ENCODE results near the gene PIAS3.

Gene PIAS3

DNA sequence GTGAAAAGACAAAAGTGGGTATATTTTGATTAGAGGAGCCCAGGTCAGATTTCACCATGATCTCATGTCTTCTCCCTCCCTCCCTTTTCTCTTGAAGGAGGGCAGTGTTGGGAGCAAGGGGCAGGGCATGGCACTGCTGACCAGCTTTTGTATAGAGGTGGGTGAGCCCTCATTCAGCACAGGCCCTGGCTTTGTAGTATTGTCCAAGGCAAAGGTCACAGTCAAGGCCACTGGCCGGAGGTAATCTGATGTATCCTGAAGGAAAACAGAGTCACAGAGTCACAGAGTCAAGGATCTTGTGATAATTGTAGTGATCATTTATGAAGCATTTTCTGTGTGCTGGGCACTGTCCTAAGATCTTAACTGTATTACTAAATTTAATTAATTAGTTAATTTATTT is 39.1 kb upstream of the PIAS3 start:
- no peak overlapping the region for H3K4me2 ChIP-seq (ENCODE audit: low read length)
- no peak overlapping the region for H3K27ac ChIP-seq (ENCODE audit: low read depth, low read length)
- no peak overlapping the region for H3K56ac ChIP-seq (ENCODE audit: low read length)
- no peak overlapping the region for H4K8ac ChIP-seq (ENCODE audit: low read depth, low read length)
- H3K4me3 ChIP-seq (ENCODE audit: low read length) = no peak overlapping the region
- no peak overlapping the region for H2BK120ac ChIP-seq (ENCODE audit: low read depth, low read length)
- H3K23ac ChIP-seq (ENCODE audit: low read length) = no peak overlapping the region
- no CpG with 5 or more reads among the region's 1 CpG for WGBS (ENCODE audit: extremely low coverage, insufficient coverage, low lambda C conversion rate)
- no peak overlapping the region for H2AK5ac ChIP-seq (ENCODE audit: low read length)
- no peak overlapping the region for H4K5ac ChIP-seq (ENCODE audit: low read length)
- H3K9ac ChIP-seq (ENCODE audit: low read length) = no peak overlapping the region
- no peak overlapping the region for H3K18ac ChIP-seq (ENCODE audit: low read length)
- H2BK15ac ChIP-seq (replicated peaks; ENCODE audit: low read depth) = no peak overlapping the region
- H2BK5ac ChIP-seq (ENCODE audit: low read length) = no peak overlapping the region
- no peak for DNase-seq
- H3K27me3 ChIP-seq (ENCODE audit: insufficient read depth, low read length, poor library complexity) = no peaks in the 10 kb centered on the region
- no peaks in the 10 kb centered on the region for H3K4me1 ChIP-seq (ENCODE audit: control insufficient read depth, low read depth, low read length)
- H3K79me2 ChIP-seq (ENCODE audit: control insufficient read depth, insufficient read depth, low read length) = no peaks in the 10 kb centered on the region
- H3K36me3 ChIP-seq (ENCODE audit: control insufficient read depth, insufficient read depth, low read length) = no peaks in the 10 kb centered on the region
- H3K79me1 ChIP-seq (ENCODE audit: low read length) = no peaks in the 10 kb centered on the region
- H3K4ac ChIP-seq (ENCODE audit: low read depth, low read length) = no peak overlapping the region

DNA sequence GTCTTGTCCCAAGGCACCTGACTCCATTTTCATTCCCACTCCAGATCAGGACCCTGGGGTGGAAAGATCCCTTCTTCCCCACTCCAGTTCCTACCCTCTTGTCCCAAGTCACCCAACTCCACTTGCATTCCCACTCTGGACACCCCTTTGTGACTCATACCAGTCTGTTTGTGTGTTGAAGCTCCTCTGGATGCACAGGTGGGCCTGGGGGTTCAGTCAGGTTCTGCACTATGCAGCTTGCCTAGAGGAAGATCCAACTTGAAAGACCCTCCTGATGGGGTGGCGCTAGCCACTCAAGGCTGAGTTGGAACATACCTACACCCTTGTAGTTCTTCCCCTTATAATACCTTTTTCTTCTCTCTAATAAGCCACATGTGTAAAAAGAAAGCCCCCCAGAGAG is 36.6 kb upstream of the PIAS3 start:
- Histone ChIP-seq H3K4me3 (ENCODE audit: low read length) (no peak overlapping the region), H3K27me3 (ENCODE audit: insufficient read depth, low read length, poor library complexity) (no peaks in the 10 kb centered on the region), H2BK120ac (ENCODE audit: low read depth, low read length) (no peak overlapping the region), H2AK5ac (ENCODE audit: low read length) (no peak overlapping the region), H3K9ac (ENCODE audit: low read length) (no peak overlapping the region), H3K79me1 (ENCODE audit: low read length) (no peaks in the 10 kb centered on the region), H3K27ac (ENCODE audit: low read depth, low read length) (no peak overlapping the region), H4K5ac (ENCODE audit: low read length) (no peak overlapping the region), H2BK15ac (replicated peaks; ENCODE audit: low read depth) (no peak overlapping the region), H3K23ac (ENCODE audit: low read length) (no peak overlapping the region), H3K4me1 (ENCODE audit: control insufficient read depth, low read depth, low read length) (peaks cover 4% of the 10 kb centered on the region), H3K4me2 (ENCODE audit: low read length) (no peak overlapping the region), H3K79me2 (ENCODE audit: control insufficient read depth, insufficient read depth, low read length) (no peaks in the 10 kb centered on the region), H3K4ac (ENCODE audit: low read depth, low read length) (no peak overlapping the region), H3K36me3 (ENCODE audit: control insufficient read depth, insufficient read depth, low read length) (no peaks in the 10 kb centered on the region), H2BK5ac (ENCODE audit: low read length) (no peak overlapping the region), H4K8ac (ENCODE audit: low read depth, low read length) (no peak overlapping the region), H3K18ac (ENCODE audit: low read length) (no peak overlapping the region), H3K56ac (ENCODE audit: low read length) (no peak overlapping the region)
- DNase-seq = no peak
- WGBS (ENCODE audit: extremely low coverage, insufficient coverage, low lambda C conversion rate) = no CpG with 5 or more reads among the region's 1 CpG

DNA sequence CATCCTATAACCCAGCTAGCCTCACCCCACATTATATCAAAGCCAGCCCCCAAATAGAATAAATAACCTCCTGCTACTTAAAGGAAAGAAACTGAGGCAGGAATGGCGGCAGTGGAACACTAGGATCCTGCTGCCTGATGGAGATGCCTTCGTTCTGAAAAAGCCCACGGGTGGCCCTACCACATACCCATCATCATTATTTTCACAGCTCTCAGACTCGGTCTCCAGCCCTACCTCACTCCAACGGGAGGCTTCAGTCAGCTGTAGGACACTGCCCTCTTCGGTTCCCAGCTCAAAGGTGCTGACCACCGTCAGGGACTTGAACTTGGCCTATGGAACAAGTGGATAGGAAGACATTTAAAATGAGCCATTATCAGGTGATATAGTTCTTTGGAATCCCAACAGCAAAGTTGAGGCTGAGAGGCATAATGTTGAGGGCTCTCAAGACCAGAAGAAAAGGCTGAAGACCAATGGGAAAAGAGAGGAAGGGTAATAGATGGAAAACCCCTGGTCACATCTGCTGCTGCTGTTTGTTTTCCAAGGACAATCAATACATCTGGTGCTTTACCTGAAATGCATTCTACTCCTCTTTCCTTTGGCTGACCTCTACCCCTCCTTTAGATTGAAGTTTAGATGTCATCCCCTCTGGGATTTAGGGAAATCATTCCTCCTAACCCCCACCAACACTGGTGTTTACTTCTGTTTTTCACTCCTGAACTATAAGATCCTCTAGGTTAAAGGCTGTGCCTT is 34.6 kb upstream of the PIAS3 start:
- no peak overlapping the region for H2BK5ac ChIP-seq (ENCODE audit: low read length)
- H2AK5ac ChIP-seq (ENCODE audit: low read length) = no peak overlapping the region
- H3K27me3 ChIP-seq (ENCODE audit: insufficient read depth, low read length, poor library complexity) = no peaks in the 10 kb centered on the region
- H3K4me3 ChIP-seq (ENCODE audit: low read length) = no peak overlapping the region
- no peaks in the 10 kb centered on the region for H3K79me2 ChIP-seq (ENCODE audit: control insufficient read depth, insufficient read depth, low read length)
- H3K4me2 ChIP-seq (ENCODE audit: low read length) = no peak overlapping the region
- H3K36me3 ChIP-seq (ENCODE audit: control insufficient read depth, insufficient read depth, low read length) = no peaks in the 10 kb centered on the region
- H4K8ac ChIP-seq (ENCODE audit: low read depth, low read length) = no peak overlapping the region
- no peak overlapping the region for H4K5ac ChIP-seq (ENCODE audit: low read length)
- no peaks in the 10 kb centered on the region for H3K79me1 ChIP-seq (ENCODE audit: low read length)
- no peak overlapping the region for H3K23ac ChIP-seq (ENCODE audit: low read length)
- peaks cover 4% of the 10 kb centered on the region for H3K4me1 ChIP-seq (ENCODE audit: control insufficient read depth, low read depth, low read length)
- no peak overlapping the region for H3K18ac ChIP-seq (ENCODE audit: low read length)
- no CpG with 5 or more reads among the region's 7 CpGs for WGBS (ENCODE audit: extremely low coverage, insufficient coverage, low lambda C conversion rate)
- H3K9ac ChIP-seq (ENCODE audit: low read length) = no peak overlapping the region
- DNase-seq = no peak
- no peak overlapping the region for H2BK120ac ChIP-seq (ENCODE audit: low read depth, low read length)
- H2BK15ac ChIP-seq (replicated peaks; ENCODE audit: low read depth) = no peak overlapping the region
- H3K56ac ChIP-seq (ENCODE audit: low read length) = no peak overlapping the region
- H3K27ac ChIP-seq (ENCODE audit: low read depth, low read length) = no peak overlapping the region
- H3K4ac ChIP-seq (ENCODE audit: low read depth, low read length) = no peak overlapping the region

DNA sequence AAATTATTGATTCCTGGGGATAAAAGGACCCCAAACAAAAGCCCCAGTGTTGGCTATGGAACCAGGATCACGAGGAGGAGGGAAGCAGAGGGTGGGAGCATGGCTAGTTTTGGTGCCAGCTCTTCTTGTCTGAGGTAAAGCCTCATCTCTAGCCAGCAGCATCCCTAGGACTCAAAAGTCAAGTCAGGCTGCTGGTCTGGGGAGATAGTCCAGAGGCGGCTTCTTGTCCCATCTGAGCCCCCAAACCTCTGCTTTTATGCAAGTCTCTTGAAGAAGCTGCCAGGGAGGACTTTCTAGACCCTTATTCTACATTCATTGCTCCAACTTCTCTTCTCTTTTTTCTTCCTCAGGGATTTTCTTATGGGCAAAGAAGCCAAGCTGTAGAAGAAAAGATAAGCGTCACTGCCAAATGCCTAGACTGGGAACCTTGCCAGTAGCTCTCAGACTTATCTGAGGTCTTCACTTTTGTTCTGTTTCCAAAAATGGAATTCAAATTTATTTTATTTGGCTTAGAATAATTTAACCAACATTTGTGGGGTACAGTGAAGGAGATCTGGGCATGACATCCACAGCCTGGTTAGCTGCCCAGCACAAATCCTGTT is 33.7 kb upstream of the PIAS3 start:
- Histone ChIP-seq H4K5ac (ENCODE audit: low read length) (peak overlapping the region; percentile 41), H3K79me2 (ENCODE audit: control insufficient read depth, insufficient read depth, low read length) (no peaks in the 10 kb centered on the region), H3K56ac (ENCODE audit: low read length) (peak overlapping the region; percentile 70), H2AK5ac (ENCODE audit: low read length) (no peak overlapping the region), H3K4me2 (ENCODE audit: low read length) (peak overlapping the region; percentile 18), H2BK5ac (ENCODE audit: low read length) (no peak overlapping the region), H3K9ac (ENCODE audit: low read length) (peak overlapping the region; percentile 43), H4K8ac (ENCODE audit: low read depth, low read length) (no peak overlapping the region), H3K79me1 (ENCODE audit: low read length) (no peaks in the 10 kb centered on the region), H3K36me3 (ENCODE audit: control insufficient read depth, insufficient read depth, low read length) (no peaks in the 10 kb centered on the region), H3K4ac (ENCODE audit: low read depth, low read length) (no peak overlapping the region), H2BK120ac (ENCODE audit: low read depth, low read length) (no peak overlapping the region), H3K4me1 (ENCODE audit: control insufficient read depth, low read depth, low read length) (peaks cover 4% of the 10 kb centered on the region), H3K23ac (ENCODE audit: low read length) (no peak overlapping the region), H3K27me3 (ENCODE audit: insufficient read depth, low read length, poor library complexity) (no peaks in the 10 kb centered on the region), H2BK15ac (replicated peaks; ENCODE audit: low read depth) (no peak overlapping the region), H3K27ac (ENCODE audit: low read depth, low read length) (no peak overlapping the region), H3K18ac (ENCODE audit: low read length) (peak overlapping the region; percentile 54), H3K4me3 (ENCODE audit: low read length) (no peak overlapping the region)
- no peak for DNase-seq
- WGBS (ENCODE audit: extremely low coverage, insufficient coverage, low lambda C conversion rate) = no CpG with 5 or more reads among the region's 3 CpGs

DNA sequence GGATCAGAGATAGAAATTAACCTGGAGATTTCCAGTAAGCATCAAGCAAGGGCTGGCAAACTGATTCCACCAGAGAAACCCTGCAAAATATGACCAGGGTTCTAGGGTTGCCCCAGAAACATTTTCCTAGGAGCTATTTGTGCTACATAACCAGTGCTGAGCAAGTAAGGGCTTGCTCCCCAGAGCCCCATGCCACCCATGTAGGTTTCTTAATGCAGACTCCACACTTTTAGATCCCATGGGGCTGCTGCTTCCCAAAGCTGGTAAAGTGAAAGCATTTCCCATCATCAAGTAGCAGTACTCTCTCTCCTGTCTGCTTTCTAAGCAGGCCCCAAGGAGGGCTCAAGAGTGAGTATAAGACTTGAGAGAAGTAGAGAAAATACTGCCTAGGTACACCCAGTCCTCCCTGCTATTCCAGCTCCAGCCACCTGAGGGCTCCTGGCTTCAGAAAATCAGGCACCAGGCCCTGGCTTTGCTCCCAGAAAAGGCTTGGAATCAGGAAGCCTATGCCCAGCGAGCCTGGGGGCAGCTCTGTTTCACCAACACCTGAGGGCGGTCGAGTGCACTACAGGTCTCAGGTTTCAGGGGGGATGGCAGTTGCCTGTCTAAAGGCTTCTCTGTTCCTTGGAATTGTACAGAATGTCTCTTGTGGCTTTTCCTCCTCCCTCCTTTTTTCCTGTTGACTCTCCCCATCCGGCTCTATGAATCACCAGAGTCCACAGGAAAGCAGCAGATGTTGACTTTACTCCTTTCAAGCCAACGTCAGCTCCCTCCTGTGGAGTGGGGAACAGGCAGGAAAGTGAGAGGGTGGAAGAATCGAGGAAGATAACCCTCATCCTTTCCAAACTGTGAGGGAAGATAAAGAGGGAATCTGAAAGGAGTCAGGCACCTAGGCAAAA is 33.0 kb upstream of the PIAS3 start:
- no peak overlapping the region for H3K23ac ChIP-seq (ENCODE audit: low read length)
- no peak overlapping the region for H4K5ac ChIP-seq (ENCODE audit: low read length)
- peak overlapping the region; percentile 54 for H3K18ac ChIP-seq (ENCODE audit: low read length)
- H3K4me1 ChIP-seq (ENCODE audit: control insufficient read depth, low read depth, low read length) = peaks cover 4% of the 10 kb centered on the region
- H3K27me3 ChIP-seq (ENCODE audit: insufficient read depth, low read length, poor library complexity) = no peaks in the 10 kb centered on the region
- H2BK120ac ChIP-seq (ENCODE audit: low read depth, low read length) = no peak overlapping the region
- peak; percentile 99 for DNase-seq
- no peaks in the 10 kb centered on the region for H3K36me3 ChIP-seq (ENCODE audit: control insufficient read depth, insufficient read depth, low read length)
- WGBS (ENCODE audit: extremely low coverage, insufficient coverage, low lambda C conversion rate) = no CpG with 5 or more reads among the region's 6 CpGs
- H2BK15ac ChIP-seq (replicated peaks; ENCODE audit: low read depth) = no peak overlapping the region
- peak overlapping the region; percentile 18 for H3K4me2 ChIP-seq (ENCODE audit: low read length)
- H3K4me3 ChIP-seq (ENCODE audit: low read length) = no peak overlapping the region
- H3K9ac ChIP-seq (ENCODE audit: low read length) = peak overlapping the region; percentile 44
- H2BK5ac ChIP-seq (ENCODE audit: low read length) = no peak overlapping the region
- no peak overlapping the region for H3K4ac ChIP-seq (ENCODE audit: low read depth, low read length)
- no peaks in the 10 kb centered on the region for H3K79me1 ChIP-seq (ENCODE audit: low read length)
- peak overlapping the region; percentile 45 for H3K27ac ChIP-seq (ENCODE audit: low read depth, low read length)
- no peak overlapping the region for H4K8ac ChIP-seq (ENCODE audit: low read depth, low read length)
- H2AK5ac ChIP-seq (ENCODE audit: low read length) = no peak overlapping the region
- H3K79me2 ChIP-seq (ENCODE audit: control insufficient read depth, insufficient read depth, low read length) = no peaks in the 10 kb centered on the region
- peak overlapping the region; percentile 84 for H3K56ac ChIP-seq (ENCODE audit: low read length)

Data from mesendoderm (in vitro differentiated cells).